NB4 (cell line): ENCODE measurements around the gene PDILT.
"Not testable (repeated sequence)": the region's sequence is repeated elsewhere in the genome, so short reads cannot be mapped to it uniquely, and the experiment has no call there.

Experiments used
- DNase-seq: peaks from one replicate; pipeline ENCODE4 v3.0.0; 2010; ENCODE audit warnings: low read depth
- H3K4me3 ChIP-seq: one replicate; pipeline ENCODE4 v1.5.1; 2011; ENCODE audit warnings: mild to moderate bottlenecking, low read depth, low read length, moderate library complexity
- CTCF ChIP-seq: IDR thresholded peaks from one replicate; pipeline ENCODE4 v1.5.1; 2012; ENCODE audit warnings: low read depth, low read length
- MAX ChIP-seq: IDR thresholded peaks from 2 replicates; pipeline ENCODE4 v1.6.1; 2011; ENCODE audit warnings: low read depth, low read length
- MYC ChIP-seq: IDR thresholded peaks from 2 replicates; pipeline ENCODE4 v1.6.1; 2011; ENCODE audit warnings: low read depth, low read length
- POLR2A ChIP-seq: IDR thresholded peaks from 2 replicates; pipeline ENCODE4 v1.6.1; 2011; ENCODE audit warnings: mild to moderate bottlenecking; ENCODE audit not compliant: insufficient read length; ENCODE audit errors: extremely low read depth

Gene PDILT

GRCh38 chr16:20424129-20424866, 19.8 kb upstream of the PDILT start:
- H3K4me3 ChIP-seq: no peak overlapping the region
- TF ChIP-seq CTCF (no peak), MAX (no peak), POLR2A (no peak), MYC (no peak)
- no peak for DNase-seq

GRCh38 chr16:20423772-20424128, 19.2 kb upstream of the PDILT start:
- not testable (repeated sequence) for DNase-seq, H3K4me3 ChIP-seq

GRCh38 chr16:20421748-20422147, 17.2 kb upstream of the PDILT start:
- not testable (repeated sequence) for H3K4me3 ChIP-seq, DNase-seq

GRCh38 chr16:20419093-20419492, 14.6 kb upstream of the PDILT start:
- DNase-seq: not testable (repeated sequence)

GRCh38 chr16:20415541-20415940, 11.0 kb upstream of the PDILT start:
- no peak overlapping the region for H3K4me3 ChIP-seq
- no peak for TF ChIP-seq MAX
- no peak for TF ChIP-seq CTCF
- TF ChIP-seq POLR2A: no peak
- no peak for TF ChIP-seq MYC
- no peak for DNase-seq

More at GRCh38 chr16:20419093-20419492, 14.6 kb upstream of the PDILT start:
- H3K4me3 ChIP-seq: not testable (repeated sequence)

GRCh38 chr16:20411055-20411454, 6.5 kb upstream of the PDILT start:
- DNase-seq: no peak
- H3K4me3 ChIP-seq: no peak overlapping the region
- no peak for TF ChIP-seq MAX
- no peak for TF ChIP-seq CTCF
- no peak for TF ChIP-seq POLR2A
- no peak for TF ChIP-seq MYC

- DNase-seq: no peak
- no peak for TF ChIP-seq MYC
- no peak for TF ChIP-seq MAX
- TF ChIP-seq POLR2A: no peak
- no peak for TF ChIP-seq CTCF
- no peak overlapping the region for H3K4me3 ChIP-seq
These were observed 5.7 kb upstream of the PDILT start for GRCh38 chr16:20410121-20410723.
